H9 (cell line): ENCODE measurements around the gene SAT2. TPM values are rescaled to one million over a fixed set of nuclear protein-coding genes. Genes with fewer than 3 reads are reported as not detected.

Source experiments
- DNase-seq: peaks from one replicate; pipeline ENCODE4 v3.0.0-alpha.2; 2017
- H2AFZ ChIP-seq: one replicate; pipeline ENCODE4 v1.6.1; 2013; ENCODE audit warnings: mild to moderate bottlenecking, low read length, control low read depth, moderate library complexity
- H2AK5ac ChIP-seq: 2 replicates; pipeline ENCODE4 v1.6.1; 2013; ENCODE audit warnings: low read length, control low read depth, mixed read lengths; ENCODE audit not compliant: insufficient read length
- H2BK120ac ChIP-seq: one replicate; pipeline ENCODE4 v1.6.1; 2013; ENCODE audit warnings: low read depth, mild to moderate bottlenecking, low read length, control low read depth, inconsistent platforms; ENCODE audit not compliant: poor library complexity, severe bottlenecking
- H2BK12ac ChIP-seq: 2 replicates; pipeline ENCODE4 v1.6.1; 2013; ENCODE audit warnings: low read length, control low read depth, mixed read lengths, low read depth; ENCODE audit not compliant: insufficient read length
- H2BK15ac ChIP-seq: 2 replicates; pipeline ENCODE4 v1.6.1; 2013; ENCODE audit warnings: low read depth, low read length, control low read depth
- H2BK20ac ChIP-seq: one replicate; pipeline ENCODE4 v1.6.1; 2013; ENCODE audit warnings: low read depth, mild to moderate bottlenecking, low read length, control low read depth, inconsistent platforms; ENCODE audit not compliant: poor library complexity, severe bottlenecking
- H2BK5ac ChIP-seq: 2 replicates; pipeline ENCODE4 v1.6.1; 2013; ENCODE audit warnings: low read length, control low read depth, mixed read lengths; ENCODE audit not compliant: insufficient read length
- H3K14ac ChIP-seq: 2 replicates; pipeline ENCODE4 v1.6.1; 2013; ENCODE audit warnings: low read length, control low read depth; ENCODE audit not compliant: insufficient read depth
- H3K18ac ChIP-seq: 2 replicates; pipeline ENCODE4 v1.6.1; 2013; ENCODE audit warnings: low read depth, mild to moderate bottlenecking, mixed read lengths, low read length, control low read depth; ENCODE audit not compliant: insufficient read length
- H3K23ac ChIP-seq: 2 replicates; pipeline ENCODE4 v1.6.1; 2013; ENCODE audit warnings: low read length, control low read depth, mixed read lengths, low read depth; ENCODE audit not compliant: insufficient read length
- H3K23me2 ChIP-seq: 2 replicates; pipeline ENCODE4 v1.6.1; 2013; ENCODE audit warnings: low read depth, mild to moderate bottlenecking, mixed read lengths, low read length, control low read depth; ENCODE audit not compliant: insufficient read length, poor library complexity, severe bottlenecking
- H3K27ac ChIP-seq: 2 replicates; pipeline ENCODE4 v1.5.1; 2013; ENCODE audit warnings: low read length, control low read depth, mixed read lengths, low read depth; ENCODE audit not compliant: insufficient read length
- H3K27me3 ChIP-seq: 2 replicates; pipeline ENCODE4 v1.6.1; 2013; ENCODE audit warnings: low read length, control low read depth, inconsistent platforms; ENCODE audit not compliant: insufficient read depth
- H3K4ac ChIP-seq: 2 replicates; pipeline ENCODE4 v1.6.1; 2013; ENCODE audit warnings: low read depth, mild to moderate bottlenecking, control low read depth, inconsistent platforms, low read length, moderate library complexity
- H3K4me1 ChIP-seq: 2 replicates; pipeline ENCODE4 v1.6.1; 2013; ENCODE audit warnings: low read length, control low read depth, inconsistent platforms; ENCODE audit not compliant: insufficient read depth
- H3K4me2 ChIP-seq: 2 replicates; pipeline ENCODE4 v1.6.1; 2013; ENCODE audit warnings: low read length, control low read depth, mixed read lengths; ENCODE audit not compliant: insufficient read length, insufficient read depth
- H3K56ac ChIP-seq: 2 replicates; pipeline ENCODE4 v1.6.1; 2013; ENCODE audit warnings: low read depth, mild to moderate bottlenecking, mixed read lengths, low read length, control low read depth; ENCODE audit not compliant: insufficient read length
- H3K79me1 ChIP-seq: 2 replicates; pipeline ENCODE4 v1.6.1; 2013; ENCODE audit warnings: low read depth, mild to moderate bottlenecking, moderate library complexity, low read length, control low read depth, inconsistent platforms; ENCODE audit not compliant: insufficient read depth, poor library complexity, severe bottlenecking
- H3K79me2 ChIP-seq: 2 replicates; pipeline ENCODE4 v1.6.1; 2013; ENCODE audit warnings: low read length, control low read depth, inconsistent platforms; ENCODE audit not compliant: insufficient read depth
- H3K9ac ChIP-seq: 2 replicates; pipeline ENCODE4 v1.6.1; 2013; ENCODE audit warnings: low read length, control low read depth, mixed read lengths; ENCODE audit not compliant: insufficient read length; ENCODE audit errors: extremely low read depth
- H3K9me3 ChIP-seq: one replicate; pipeline ENCODE4 v1.6.1; 2013; ENCODE audit warnings: low read depth, low read length, inconsistent platforms; ENCODE audit not compliant: control insufficient read depth
- H3T11ph ChIP-seq: one replicate; pipeline ENCODE4 v1.6.1; 2013; ENCODE audit warnings: mild to moderate bottlenecking, low read length, control low read depth, inconsistent platforms
- H4K20me1 ChIP-seq: one replicate; pipeline ENCODE4 v1.6.1; 2013; ENCODE audit not compliant: control insufficient read depth, insufficient read length, insufficient read depth
- H4K5ac ChIP-seq: 2 replicates; pipeline ENCODE4 v1.6.1; 2013; ENCODE audit warnings: low read depth, mild to moderate bottlenecking, mixed read lengths, low read length, control low read depth; ENCODE audit not compliant: insufficient read length
- H4K8ac ChIP-seq: replicated peaks from 2 replicates; pipeline ENCODE4 v1.6.1; 2013; ENCODE audit warnings: low read length, control low read depth, mixed read lengths, low read depth; ENCODE audit not compliant: insufficient read length
- H4K91ac ChIP-seq: 2 replicates; pipeline ENCODE4 v1.6.1; 2013; ENCODE audit warnings: low read depth, mild to moderate bottlenecking, moderate library complexity, mixed read lengths, low read length, control low read depth; ENCODE audit not compliant: insufficient read length
- H3K27ac Mint-ChIP-seq, 3 experiments: 2 replicates in 2 of 3; 3 replicates in 1 of 3; pipeline ENCODE4 v1.8.0; 2020 to 2021; ENCODE audit warnings: mixed read lengths in 3 of 3, mild to moderate bottlenecking in 1 of 3, moderate library complexity in 1 of 3
- H3K27me3 Mint-ChIP-seq: 2 replicates; pipeline ENCODE4 v1.8.0; 2021; ENCODE audit warnings: low read depth, mild to moderate bottlenecking, moderate library complexity, mixed read lengths
- H3K36me3 Mint-ChIP-seq, 3 experiments: 2 replicates in 2 of 3; 3 replicates in 1 of 3; pipeline ENCODE4 v1.8.0; 2020 to 2021; ENCODE audit warnings: low read depth in 3 of 3, mixed read lengths in 3 of 3; ENCODE audit not compliant: insufficient read depth in 1 of 3
- H3K4me1 Mint-ChIP-seq, 2 experiments: 2 replicates each; pipeline ENCODE4 v1.8.0; 2020; ENCODE audit warnings: mixed read lengths in 2 of 2
- H3K4me3 Mint-ChIP-seq, 2 experiments: 2 replicates in 1 of 2; 3 replicates in 1 of 2; pipeline ENCODE4 v1.8.0; 2020 to 2021; ENCODE audit warnings: mild to moderate bottlenecking in 2 of 2, mixed read lengths in 2 of 2, moderate library complexity in 1 of 2
- H3K9me3 Mint-ChIP-seq, 2 experiments: 2 replicates in 1 of 2; 3 replicates in 1 of 2; pipeline ENCODE4 v1.8.0; 2020; ENCODE audit warnings: mild to moderate bottlenecking in 2 of 2, mixed read lengths in 2 of 2, moderate library complexity in 1 of 2
- CTCF ChIP-seq: fragments of 200-600 bp; sonication (generic); conservative IDR thresholded peaks from 3 replicates; pipeline ENCODE4 v1.8.0; 2021; ENCODE audit warnings: antibody characterized with exemption, mild to moderate bottlenecking
- WGBS: extraction: QIAGEN DNeasy Blood & Tissue Kit; methylation state at CpG from one replicate; pipeline ENCODE4 v1.1.7; 2013; ENCODE audit warnings: missing lambda C conversion rate, low lambda C conversion rate, mixed read lengths; ENCODE audit not compliant: insufficient read length; ENCODE audit errors: extremely low coverage; 5-methylcytosine and 5-hydroxymethylcytosine counted together
- total RNA-seq: library from RNA; stranded (reverse); gene quantifications from 2 replicates; pipeline ENCODE4 v1.2.1, GENCODE V29; 2021

Gene SAT2
- total RNA-seq, 1 experiment from 2014 or later = 72.1 TPM

- Histone ChIP-seq H4K8ac (no peak overlapping the region), H3K4me2 (peak overlapping the region; percentile 82), H3K23ac (no peak overlapping the region), H3K14ac (no peak overlapping the region), H2BK12ac (no peak overlapping the region), H3K18ac (no peak overlapping the region), H3K4ac (no peak overlapping the region), H3T11ph (no peak overlapping the region), H3K79me2 (no peaks in the 10 kb centered on the region), H3K4me1 (peaks cover 3% of the 10 kb centered on the region; the same call in 1 of the 2 replicates), H2BK15ac (no peak overlapping the region), H3K23me2 (peaks cover 20% of the 10 kb centered on the region), H3K56ac (no peak overlapping the region), H3K9me3 (no peaks in the 10 kb centered on the region), H3K79me1 (no peaks in the 10 kb centered on the region), H3K27ac (no peak overlapping the region), H4K20me1 (no peaks in the 10 kb centered on the region), H2BK5ac (no peak overlapping the region), H2BK120ac (no peak overlapping the region), H2AK5ac (no peak overlapping the region), H3K9ac (no peak overlapping the region), H4K91ac (no peak overlapping the region), H2AFZ (no peak overlapping the region), H2BK20ac (no peak overlapping the region), H3K27me3 (peaks cover 5% of the 10 kb centered on the region), H4K5ac (no peak overlapping the region)
- no peak for DNase-seq
- no peak overlapping the region for H3K27ac Mint-ChIP-seq
- H3K9me3 Mint-ChIP-seq = peaks cover 0 to 3% of the 10 kb centered on the region in 2 experiments; a peak in 1 of 5 replicates
- TF ChIP-seq CTCF = no peak
- H3K36me3 Mint-ChIP-seq = peaks cover 7 to 29% (median 10%) of the 10 kb centered on the region in 3 experiments; a peak in 6 of 7 replicates
- WGBS = no CpG with 5 or more reads among the region's 12 CpGs
- peaks cover 63% of the 10 kb centered on the region for H3K27me3 Mint-ChIP-seq
- peaks cover 38 to 56% of the 10 kb centered on the region in 2 experiments for H3K4me1 Mint-ChIP-seq
- H3K4me3 Mint-ChIP-seq = peak overlapping the region; percentile 69 to 91
Measured at GRCh38 chr17:7652388-7653356, 25.1 kb upstream of the SAT2 start.
